ENCODE measurements around the gene P2RY6.

The P2RY6 gene

GRCh38 chr11:73312851-73313327 lies 40.8 kb downstream of the P2RY6 start:
- Mint-ChIP-seq H3K36me3 (ENCODE audit: low read depth) (no peaks in the 10 kb centered on the region), H3K4me3 (no peak overlapping the region), H3K27me3 (ENCODE audit: low read depth) (peaks cover 17% of the 10 kb centered on the region), H3K27ac (no peak overlapping the region), H3K4me1 (ENCODE audit: low read depth) (peaks cover 6% of the 10 kb centered on the region), H3K9me3 (no peaks in the 10 kb centered on the region)
- no peak for DNase-seq (ENCODE audit: low spot score)

- no peaks in the 10 kb centered on the region for H3K9me3 Mint-ChIP-seq
- H3K36me3 Mint-ChIP-seq (ENCODE audit: low read depth) = no peaks in the 10 kb centered on the region
- DNase-seq (ENCODE audit: low spot score) = no peak
- H3K27ac Mint-ChIP-seq = peak overlapping the region; percentile 6
- no peak overlapping the region for H3K4me3 Mint-ChIP-seq
- H3K4me1 Mint-ChIP-seq (ENCODE audit: low read depth) = peaks cover 6% of the 10 kb centered on the region
- H3K27me3 Mint-ChIP-seq (ENCODE audit: low read depth) = peaks cover 17% of the 10 kb centered on the region
Measured at GRCh38 chr11:73313652-73314051, 41.5 kb downstream of the P2RY6 start.

- H3K27me3 Mint-ChIP-seq (ENCODE audit: low read depth) = peaks cover 17% of the 10 kb centered on the region
Measured at GRCh38 chr11:73314117-73314961, 42.2 kb downstream of the P2RY6 start.

GRCh38 chr11:73315293-73316020 lies 43.3 kb downstream of the P2RY6 start:
- no peaks in the 10 kb centered on the region for H3K36me3 Mint-ChIP-seq (ENCODE audit: low read depth)
- no peaks in the 10 kb centered on the region for H3K9me3 Mint-ChIP-seq
- H3K4me1 Mint-ChIP-seq (ENCODE audit: low read depth) = peaks cover 6% of the 10 kb centered on the region
- no peak overlapping the region for H3K4me3 Mint-ChIP-seq
- H3K27ac Mint-ChIP-seq = no peak overlapping the region
- peaks cover 7% of the 10 kb centered on the region for H3K27me3 Mint-ChIP-seq (ENCODE audit: low read depth)
- no peak for DNase-seq (ENCODE audit: low spot score)

More at GRCh38 chr11:73314117-73314961, 42.2 kb downstream of the P2RY6 start:
- Mint-ChIP-seq H3K4me1 (ENCODE audit: low read depth) (peaks cover 6% of the 10 kb centered on the region), H3K9me3 (no peaks in the 10 kb centered on the region), H3K36me3 (ENCODE audit: low read depth) (no peaks in the 10 kb centered on the region), H3K4me3 (no peak overlapping the region), H3K27ac (no peak overlapping the region)
- DNase-seq (ENCODE audit: low spot score) = no peak

GRCh38 chr11:73316422-73316821 lies 44.3 kb downstream of the P2RY6 start:
- Mint-ChIP-seq H3K4me3 (no peak overlapping the region), H3K4me1 (ENCODE audit: low read depth) (peaks cover 6% of the 10 kb centered on the region)

GRCh38 chr11:73317373-73317772 lies 45.2 kb downstream of the P2RY6 start:
- Mint-ChIP-seq H3K36me3 (ENCODE audit: low read depth) (no peaks in the 10 kb centered on the region), H3K9me3 (no peaks in the 10 kb centered on the region), H3K4me3 (no peak overlapping the region), H3K27ac (no peak overlapping the region), H3K27me3 (ENCODE audit: low read depth) (peaks cover 10% of the 10 kb centered on the region), H3K4me1 (ENCODE audit: low read depth) (peaks cover 8% of the 10 kb centered on the region)
- no peak for DNase-seq (ENCODE audit: low spot score)

More at GRCh38 chr11:73316422-73316821, 44.3 kb downstream of the P2RY6 start:
- H3K36me3 Mint-ChIP-seq (ENCODE audit: low read depth) = no peaks in the 10 kb centered on the region
- H3K9me3 Mint-ChIP-seq = no peaks in the 10 kb centered on the region
- no peak for DNase-seq (ENCODE audit: low spot score)
- H3K27me3 Mint-ChIP-seq (ENCODE audit: low read depth) = peaks cover 7% of the 10 kb centered on the region
- no peak overlapping the region for H3K27ac Mint-ChIP-seq

- Mint-ChIP-seq H3K36me3 (ENCODE audit: low read depth) (no peaks in the 10 kb centered on the region), H3K4me1 (ENCODE audit: low read depth) (peaks cover 8% of the 10 kb centered on the region), H3K9me3 (no peaks in the 10 kb centered on the region), H3K27ac (no peak overlapping the region), H3K4me3 (no peak overlapping the region), H3K27me3 (ENCODE audit: low read depth) (peaks cover 10% of the 10 kb centered on the region)
- no peak for DNase-seq (ENCODE audit: low spot score)
Measured at GRCh38 chr11:73317803-73318202, 45.7 kb downstream of the P2RY6 start.

GRCh38 chr11:73318501-73319011 lies 46.4 kb downstream of the P2RY6 start:
- no peak overlapping the region for H3K27ac Mint-ChIP-seq
- H3K36me3 Mint-ChIP-seq (ENCODE audit: low read depth) = no peaks in the 10 kb centered on the region
- no peak for DNase-seq (ENCODE audit: low spot score)
- H3K4me1 Mint-ChIP-seq (ENCODE audit: low read depth) = peaks cover 6% of the 10 kb centered on the region
- no peaks in the 10 kb centered on the region for H3K9me3 Mint-ChIP-seq
- peaks cover 10% of the 10 kb centered on the region for H3K27me3 Mint-ChIP-seq (ENCODE audit: low read depth)
- H3K4me3 Mint-ChIP-seq = no peak overlapping the region

- DNase-seq (ENCODE audit: low spot score) = no peak
- Mint-ChIP-seq H3K36me3 (ENCODE audit: low read depth) (no peaks in the 10 kb centered on the region), H3K9me3 (no peaks in the 10 kb centered on the region)
Measured at GRCh38 chr11:73320763-73321603, 48.8 kb downstream of the P2RY6 start.

GRCh38 chr11:73321604-73322381 lies 49.7 kb downstream of the P2RY6 start:
- Mint-ChIP-seq H3K4me1 (ENCODE audit: low read depth) (peaks cover 2% of the 10 kb centered on the region), H3K9me3 (no peaks in the 10 kb centered on the region), H3K27ac (no peak overlapping the region), H3K27me3 (ENCODE audit: low read depth) (peaks cover 2% of the 10 kb centered on the region), H3K4me3 (no peak overlapping the region), H3K36me3 (ENCODE audit: low read depth) (no peaks in the 10 kb centered on the region)
- no peak for DNase-seq (ENCODE audit: low spot score)

More at GRCh38 chr11:73320763-73321603, 48.8 kb downstream of the P2RY6 start:
- H3K4me3 Mint-ChIP-seq = no peak overlapping the region
- peaks cover 2% of the 10 kb centered on the region for H3K4me1 Mint-ChIP-seq (ENCODE audit: low read depth)
- peaks cover 8% of the 10 kb centered on the region for H3K27me3 Mint-ChIP-seq (ENCODE audit: low read depth)
- H3K27ac Mint-ChIP-seq = no peak overlapping the region

GRCh38 chr11:73322382-73323306 lies 50.5 kb downstream of the P2RY6 start:
- Mint-ChIP-seq H3K27me3 (ENCODE audit: low read depth) (peaks cover 2% of the 10 kb centered on the region), H3K4me1 (ENCODE audit: low read depth) (peaks cover 2% of the 10 kb centered on the region), H3K27ac (no peak overlapping the region), H3K4me3 (no peak overlapping the region), H3K9me3 (no peaks in the 10 kb centered on the region), H3K36me3 (ENCODE audit: low read depth) (no peaks in the 10 kb centered on the region)
- no peak for DNase-seq (ENCODE audit: low spot score)

- Mint-ChIP-seq H3K27me3 (ENCODE audit: low read depth) (peaks cover 2% of the 10 kb centered on the region), H3K4me3 (no peak overlapping the region), H3K4me1 (ENCODE audit: low read depth) (peaks cover 2% of the 10 kb centered on the region), H3K36me3 (ENCODE audit: low read depth) (no peaks in the 10 kb centered on the region), H3K27ac (no peak overlapping the region), H3K9me3 (no peaks in the 10 kb centered on the region)
- no peak for DNase-seq (ENCODE audit: low spot score)
Measured at GRCh38 chr11:73323464-73323863, 51.3 kb downstream of the P2RY6 start.
